Measurements from ENCODE around the gene MYH9. TPM values are rescaled to one million over a fixed set of nuclear protein-coding genes. Genes with fewer than 3 reads are reported as not detected.

MYH9 gene
- total RNA-seq, 1 experiment from 2014 or later, result 258 TPM

DNA sequence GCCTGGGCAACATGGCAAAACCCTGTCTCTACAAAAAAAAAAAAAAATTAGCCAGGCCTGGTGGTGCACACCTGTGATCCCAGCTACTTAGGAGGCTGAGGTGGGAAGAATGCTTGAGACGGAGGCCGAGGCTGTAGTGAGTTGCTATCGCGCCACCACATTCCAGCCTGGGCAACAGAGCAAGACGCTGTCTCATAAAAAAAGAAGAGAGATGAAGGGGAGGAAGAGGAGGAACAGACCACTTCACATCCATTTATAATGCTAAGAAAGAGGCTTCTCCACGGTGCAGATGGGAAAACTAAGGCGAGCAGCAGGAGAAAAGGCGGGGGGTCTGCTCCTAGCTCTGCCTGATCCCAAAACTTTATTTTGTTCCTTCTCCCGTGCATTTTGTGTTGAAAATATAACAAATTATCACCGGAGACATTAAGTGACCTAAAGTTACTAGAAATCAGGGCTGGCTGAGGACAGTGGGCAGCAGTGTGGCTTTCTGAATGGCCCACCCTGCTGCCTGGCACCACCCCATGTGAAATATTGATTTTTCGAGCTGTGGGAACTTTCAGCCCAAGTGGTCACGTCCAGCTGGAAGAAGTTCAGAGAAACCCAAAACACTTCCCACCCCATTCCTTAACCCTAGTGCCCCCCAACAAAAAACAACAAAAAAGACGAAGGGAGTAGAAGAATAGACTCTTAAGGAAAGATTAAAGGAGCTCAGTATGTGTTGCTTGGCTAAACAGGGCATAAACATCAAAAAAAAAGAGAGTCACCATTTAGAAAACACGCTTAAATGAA lies 9.5 kb downstream of the MYH9 start:
- H3K27ac ChIP-seq (ENCODE audit: low read depth, low read length), result peak overlapping the region; percentile 20
- POLR2A ChIA-PET, result interaction anchor here (6.2 kb wide), 1 partner anchor 9 kb away, joined by 37 read pairs; the partner anchor contains the start of gene MYH9

More for the DNA sequence above, 9.5 kb downstream of the MYH9 start:
- BruUV-seq (replicated peaks), result no TSS peak
- TF ChIP-seq EZH2phosphoT487 (IDR thresholded peaks at IDR 0.05; ENCODE audit: borderline replicate concordance) (no peak), SIN3A (IDR thresholded peaks at IDR 0.05; ENCODE audit: low read depth) (no peak)
- TF ChIP-seq, protein P1, sequence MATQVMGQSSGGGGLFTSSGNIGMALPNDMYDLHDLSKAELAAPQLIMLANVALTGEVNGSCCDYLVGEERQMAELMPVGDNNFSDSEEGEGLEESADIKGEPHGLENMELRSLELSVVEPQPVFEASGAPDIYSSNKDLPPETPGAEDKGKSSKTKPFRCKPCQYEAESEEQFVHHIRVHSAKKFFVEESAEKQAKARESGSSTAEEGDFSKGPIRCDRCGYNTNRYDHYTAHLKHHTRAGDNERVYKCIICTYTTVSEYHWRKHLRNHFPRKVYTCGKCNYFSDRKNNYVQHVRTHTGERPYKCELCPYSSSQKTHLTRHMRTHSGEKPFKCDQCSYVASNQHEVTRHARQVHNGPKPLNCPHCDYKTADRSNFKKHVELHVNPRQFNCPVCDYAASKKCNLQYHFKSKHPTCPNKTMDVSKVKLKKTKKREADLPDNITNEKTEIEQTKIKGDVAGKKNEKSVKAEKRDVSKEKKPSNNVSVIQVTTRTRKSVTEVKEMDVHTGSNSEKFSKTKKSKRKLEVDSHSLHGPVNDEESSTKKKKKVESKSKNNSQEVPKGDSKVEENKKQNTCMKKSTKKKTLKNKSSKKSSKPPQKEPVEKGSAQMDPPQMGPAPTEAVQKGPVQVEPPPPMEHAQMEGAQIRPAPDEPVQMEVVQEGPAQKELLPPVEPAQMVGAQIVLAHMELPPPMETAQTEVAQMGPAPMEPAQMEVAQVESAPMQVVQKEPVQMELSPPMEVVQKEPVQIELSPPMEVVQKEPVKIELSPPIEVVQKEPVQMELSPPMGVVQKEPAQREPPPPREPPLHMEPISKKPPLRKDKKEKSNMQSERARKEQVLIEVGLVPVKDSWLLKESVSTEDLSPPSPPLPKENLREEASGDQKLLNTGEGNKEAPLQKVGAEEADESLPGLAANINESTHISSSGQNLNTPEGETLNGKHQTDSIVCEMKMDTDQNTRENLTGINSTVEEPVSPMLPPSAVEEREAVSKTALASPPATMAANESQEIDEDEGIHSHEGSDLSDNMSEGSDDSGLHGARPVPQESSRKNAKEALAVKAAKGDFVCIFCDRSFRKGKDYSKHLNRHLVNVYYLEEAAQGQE (IDR thresholded peaks at IDR 0.05; ENCODE audit: low read depth), result no peak
- TF ChIP-seq, protein P2, sequence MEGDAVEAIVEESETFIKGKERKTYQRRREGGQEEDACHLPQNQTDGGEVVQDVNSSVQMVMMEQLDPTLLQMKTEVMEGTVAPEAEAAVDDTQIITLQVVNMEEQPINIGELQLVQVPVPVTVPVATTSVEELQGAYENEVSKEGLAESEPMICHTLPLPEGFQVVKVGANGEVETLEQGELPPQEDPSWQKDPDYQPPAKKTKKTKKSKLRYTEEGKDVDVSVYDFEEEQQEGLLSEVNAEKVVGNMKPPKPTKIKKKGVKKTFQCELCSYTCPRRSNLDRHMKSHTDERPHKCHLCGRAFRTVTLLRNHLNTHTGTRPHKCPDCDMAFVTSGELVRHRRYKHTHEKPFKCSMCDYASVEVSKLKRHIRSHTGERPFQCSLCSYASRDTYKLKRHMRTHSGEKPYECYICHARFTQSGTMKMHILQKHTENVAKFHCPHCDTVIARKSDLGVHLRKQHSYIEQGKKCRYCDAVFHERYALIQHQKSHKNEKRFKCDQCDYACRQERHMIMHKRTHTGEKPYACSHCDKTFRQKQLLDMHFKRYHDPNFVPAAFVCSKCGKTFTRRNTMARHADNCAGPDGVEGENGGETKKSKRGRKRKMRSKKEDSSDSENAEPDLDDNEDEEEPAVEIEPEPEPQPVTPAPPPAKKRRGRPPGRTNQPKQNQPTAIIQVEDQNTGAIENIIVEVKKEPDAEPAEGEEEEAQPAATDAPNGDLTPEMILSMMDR (IDR thresholded peaks at IDR 0.05 in 2 of 3, conservative IDR thresholded peaks at IDR 0.05 in 1 of 3; ENCODE audit: borderline replicate concordance in 1 of 3, insufficient read depth in 1 of 3, low read depth in 2 of 3, low read length in 2 of 3), result no peak
- Histone ChIP-seq H3K4me2 (ENCODE audit: low read length) (no peak overlapping the region), H3K9me2 (ENCODE audit: insufficient read depth) (no peaks in the 10 kb centered on the region), H3K36me3 (ENCODE audit: control insufficient read depth in 1 of 2, insufficient read depth in 2 of 2, low read length in 2 of 2) (peaks cover 2 to 6% of the 10 kb centered on the region in 2 experiments; a peak in 1 of 4 replicates), H4K20me1 (ENCODE audit: insufficient read depth) (peaks cover 9% of the 10 kb centered on the region; the same call in 1 of the 2 replicates), H2AFZ (ENCODE audit: low read depth, low read length, poor library complexity, severe bottlenecking) (no peak overlapping the region), H3K27me3 (ENCODE audit: insufficient read depth, low read length) (no peaks in the 10 kb centered on the region), H3K4me3 (replicated peaks in 1 of 2; ENCODE audit: low read depth in 1 of 2, low read length in 2 of 2) (no peak overlapping the region), H3K9me3 (ENCODE audit: control insufficient read depth in 1 of 2, insufficient read depth in 1 of 2, low read depth in 1 of 2, low read length in 2 of 2) (no peaks in the 10 kb centered on the region), H3K4me1 (ENCODE audit: control insufficient read depth in 1 of 2, insufficient read depth in 2 of 2, low read length in 2 of 2) (peaks cover 59 to 85% of the 10 kb centered on the region in 2 experiments), H3K79me2 (ENCODE audit: insufficient read depth, low read length) (peaks cover 100% of the 10 kb centered on the region), H3K9ac (ENCODE audit: low read length) (no peak overlapping the region)
- DNase-seq (ENCODE audit: low read depth, low spot score) (no peak), ATAC-seq (no peak)
- ChIA-PET CTCF (no interaction called here), RAD21 (ENCODE audit: low non-redundant PET in 1 of 2, low total read pairs in 2 of 2, uncharacterized antibody in 2 of 2, unreplicated experiment in 2 of 2) (no interaction called here)
- intact Hi-C loops (cut with micrococcal nuclease), result no loop called here

Data from HCT116 (cell line).